WTC11 (cell line): ENCODE results near the gene KLC1. TPM values are rescaled to one million over a fixed set of nuclear protein-coding genes. Genes with fewer than 3 reads are reported as not detected.

Experiments used
- ATAC-seq: fragments of 200-7000 bp; cut with Tn5 transposase; 2 replicates; pipeline ENCODE4 v1.10.0; 2021; ENCODE audit warnings: mild to moderate bottlenecking, moderate library complexity
- CTCF ChIA-PET: fragments of 300-600 bp; sonication (Branson Sonifier 250); formaldehyde crosslinking; loops from one replicate; lab custom pipeline; 2021; ENCODE audit warnings: antibody characterized with exemption; lab: Charles Lee
- POLR2A ChIA-PET: fragments of 350-600 bp; sonication (Branson Sonifier 250); formaldehyde crosslinking; loops from one replicate; lab custom pipeline; 2021; ENCODE audit warnings: antibody characterized with exemption; lab: Charles Lee
- DNase-seq: peaks from one replicate; pipeline ENCODE4 v3.0.0; 2021; ENCODE audit warnings: low spot score
- H3K27ac Mint-ChIP-seq: 2 replicates; pipeline ENCODE4 v1.8.0; 2021; ENCODE audit warnings: mixed read lengths
- H3K27me3 Mint-ChIP-seq: 2 replicates; pipeline ENCODE4 v1.8.0; 2021; ENCODE audit warnings: low read depth, mild to moderate bottlenecking, moderate library complexity, mixed read lengths
- H3K36me3 Mint-ChIP-seq: 2 replicates; pipeline ENCODE4 v1.8.0; 2021; ENCODE audit warnings: mixed read lengths
- H3K4me1 Mint-ChIP-seq: 2 replicates; pipeline ENCODE4 v1.8.0; 2022; ENCODE audit warnings: mixed read lengths
- H3K4me3 Mint-ChIP-seq: 2 replicates; pipeline ENCODE4 v1.8.0; 2021; ENCODE audit warnings: mild to moderate bottlenecking, moderate library complexity, mixed read lengths
- H3K9me3 Mint-ChIP-seq: 2 replicates; pipeline ENCODE4 v1.8.0; 2021; ENCODE audit warnings: mixed read lengths
- CBFB ChIP-seq: sonication (generic); formaldehyde crosslinking; IDR thresholded peaks from 2 replicates; pipeline ENCODE4 v1.8.1; 2022; ENCODE audit warnings: mild to moderate bottlenecking, low read depth, missing genetic modification reagents
- CREM ChIP-seq: sonication (generic); formaldehyde crosslinking; IDR thresholded peaks from 2 replicates; pipeline ENCODE4 v1.8.1; 2022; ENCODE audit warnings: mild to moderate bottlenecking, missing genetic modification reagents, moderate library complexity
- FOXK1 ChIP-seq: sonication (generic); formaldehyde crosslinking; IDR thresholded peaks from 2 replicates; pipeline ENCODE4 v1.8.0; 2022; ENCODE audit warnings: mild to moderate bottlenecking, moderate library complexity, missing genetic modification reagents
- HMGA2 ChIP-seq: fragments of 250-450 bp; sonication (Bioruptor Pico); IDR thresholded peaks from 2 replicates; pipeline ENCODE4 v1.4.0; 2021; ENCODE audit warnings: mild to moderate bottlenecking, moderate library complexity
- MXD4 ChIP-seq: fragments of 250-450 bp; sonication (Bioruptor Pico); IDR thresholded peaks from 2 replicates; pipeline ENCODE4 v1.8.0; 2021; ENCODE audit warnings: mild to moderate bottlenecking, moderate library complexity, borderline replicate concordance
- RELA ChIP-seq: sonication (generic); formaldehyde crosslinking; IDR thresholded peaks from 2 replicates; pipeline ENCODE4 v1.8.1; 2022; ENCODE audit warnings: missing genetic modification reagents, mild to moderate bottlenecking, borderline replicate concordance
- total RNA-seq: library from RNA; stranded (reverse); gene quantifications from 3 replicates; pipeline ENCODE4 v1.2.3, GENCODE V29; 2021
- TF ChIP-seq, protein P1 (sequence below): sonication (generic); formaldehyde crosslinking; IDR thresholded peaks from 2 replicates; pipeline ENCODE4 v1.8.1; 2022; ENCODE audit warnings: low read depth, mild to moderate bottlenecking, moderate library complexity, missing genetic modification reagents, borderline replicate concordance
- TF ChIP-seq, protein P2 (sequence below): sonication (generic); formaldehyde crosslinking; IDR thresholded peaks from 2 replicates; pipeline ENCODE4 v1.8.0; 2022; ENCODE audit warnings: mild to moderate bottlenecking, missing genetic modification reagents
- TF ChIP-seq, protein P3 (sequence below): fragments of 250-450 bp; sonication (Bioruptor Pico); IDR thresholded peaks from 2 replicates; pipeline ENCODE4 v1.8.0; 2021; ENCODE audit warnings: mild to moderate bottlenecking
- TF ChIP-seq, protein P4 (sequence below): sonication (generic); formaldehyde crosslinking; IDR thresholded peaks from 2 replicates; pipeline ENCODE4 v1.8.1; 2022; ENCODE audit warnings: mild to moderate bottlenecking, missing genetic modification reagents, moderate library complexity, borderline replicate concordance
- TF ChIP-seq, protein P5 (sequence below): sonication (generic); formaldehyde crosslinking; IDR thresholded peaks from 2 replicates; pipeline ENCODE4 v1.8.0; 2022; ENCODE audit warnings: mild to moderate bottlenecking, missing genetic modification reagents
- TF ChIP-seq, protein P6 (sequence below): sonication (generic); formaldehyde crosslinking; IDR thresholded peaks from 2 replicates; pipeline ENCODE4 v1.8.0; 2023; ENCODE audit warnings: mild to moderate bottlenecking, missing genetic modification reagents
- TF ChIP-seq, protein P7 (sequence below): fragments of 250-450 bp; sonication (Bioruptor Pico); IDR thresholded peaks from 2 replicates; pipeline ENCODE4 v1.9.0; 2021; ENCODE audit warnings: moderate library complexity, mild to moderate bottlenecking, inconsistent platforms, borderline replicate concordance

Gene KLC1
- total RNA-seq, 1 experiment from 2014 or later = 171 TPM

DNA sequence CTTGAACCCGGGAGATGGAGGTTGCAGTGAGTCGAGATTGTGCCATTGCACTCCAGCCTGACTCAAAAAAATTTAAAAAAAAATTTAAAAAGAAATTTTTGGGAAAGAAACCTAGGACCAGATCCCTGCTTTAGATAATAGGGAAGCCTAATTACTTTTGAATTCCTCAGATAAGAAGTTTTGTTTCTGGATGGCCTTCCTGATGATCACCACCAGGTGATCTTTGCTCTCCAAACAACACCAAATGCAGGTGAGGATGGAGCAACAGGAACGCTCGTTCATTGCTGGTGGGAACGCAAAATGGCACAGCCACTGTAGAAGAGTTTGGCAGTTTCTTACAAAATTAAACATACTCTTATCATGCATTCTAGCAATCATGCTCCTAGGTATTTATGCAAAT, 28.5 kb upstream of the KLC1 start:
- Mint-ChIP-seq H3K36me3 (no peaks in the 10 kb centered on the region), H3K27me3 (peaks cover under 1% of the 10 kb centered on the region; the same call in 1 of the 2 replicates), H3K9me3 (no peaks in the 10 kb centered on the region), H3K4me1 (peaks cover under 1% of the 10 kb centered on the region; the same call in 1 of the 2 replicates), H3K27ac (no peak overlapping the region), H3K4me3 (no peak overlapping the region)
- no peak for ATAC-seq
- POLR2A ChIA-PET = no interaction called here
- CTCF ChIA-PET = interaction anchor here (1.1 kb wide), 1 partner anchor 208 kb away, joined by 3 read pairs; no protein-coding TSS in a partner anchor
- TF ChIP-seq, protein P1, sequence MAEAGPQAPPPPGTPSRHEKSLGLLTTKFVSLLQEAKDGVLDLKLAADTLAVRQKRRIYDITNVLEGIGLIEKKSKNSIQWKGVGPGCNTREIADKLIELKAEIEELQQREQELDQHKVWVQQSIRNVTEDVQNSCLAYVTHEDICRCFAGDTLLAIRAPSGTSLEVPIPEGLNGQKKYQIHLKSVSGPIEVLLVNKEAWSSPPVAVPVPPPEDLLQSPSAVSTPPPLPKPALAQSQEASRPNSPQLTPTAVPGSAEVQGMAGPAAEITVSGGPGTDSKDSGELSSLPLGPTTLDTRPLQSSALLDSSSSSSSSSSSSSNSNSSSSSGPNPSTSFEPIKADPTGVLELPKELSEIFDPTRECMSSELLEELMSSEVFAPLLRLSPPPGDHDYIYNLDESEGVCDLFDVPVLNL (CRISPR knock-in tag) = no peak
- TF ChIP-seq HMGA2 (no peak), RELA (CRISPR knock-in tag) (no peak), MXD4 (CRISPR knock-in tag) (no peak), CREM (CRISPR knock-in tag) (no peak), CBFB (CRISPR knock-in tag) (no peak)
- TF ChIP-seq, protein P2, sequence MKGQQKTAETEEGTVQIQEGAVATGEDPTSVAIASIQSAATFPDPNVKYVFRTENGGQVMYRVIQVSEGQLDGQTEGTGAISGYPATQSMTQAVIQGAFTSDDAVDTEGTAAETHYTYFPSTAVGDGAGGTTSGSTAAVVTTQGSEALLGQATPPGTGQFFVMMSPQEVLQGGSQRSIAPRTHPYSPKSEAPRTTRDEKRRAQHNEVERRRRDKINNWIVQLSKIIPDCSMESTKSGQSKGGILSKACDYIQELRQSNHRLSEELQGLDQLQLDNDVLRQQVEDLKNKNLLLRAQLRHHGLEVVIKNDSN (CRISPR knock-in tag) = no peak
- TF ChIP-seq, protein P3, sequence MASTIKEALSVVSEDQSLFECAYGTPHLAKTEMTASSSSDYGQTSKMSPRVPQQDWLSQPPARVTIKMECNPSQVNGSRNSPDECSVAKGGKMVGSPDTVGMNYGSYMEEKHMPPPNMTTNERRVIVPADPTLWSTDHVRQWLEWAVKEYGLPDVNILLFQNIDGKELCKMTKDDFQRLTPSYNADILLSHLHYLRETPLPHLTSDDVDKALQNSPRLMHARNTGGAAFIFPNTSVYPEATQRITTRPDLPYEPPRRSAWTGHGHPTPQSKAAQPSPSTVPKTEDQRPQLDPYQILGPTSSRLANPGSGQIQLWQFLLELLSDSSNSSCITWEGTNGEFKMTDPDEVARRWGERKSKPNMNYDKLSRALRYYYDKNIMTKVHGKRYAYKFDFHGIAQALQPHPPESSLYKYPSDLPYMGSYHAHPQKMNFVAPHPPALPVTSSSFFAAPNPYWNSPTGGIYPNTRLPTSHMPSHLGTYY = no peak
- TF ChIP-seq, protein P4, sequence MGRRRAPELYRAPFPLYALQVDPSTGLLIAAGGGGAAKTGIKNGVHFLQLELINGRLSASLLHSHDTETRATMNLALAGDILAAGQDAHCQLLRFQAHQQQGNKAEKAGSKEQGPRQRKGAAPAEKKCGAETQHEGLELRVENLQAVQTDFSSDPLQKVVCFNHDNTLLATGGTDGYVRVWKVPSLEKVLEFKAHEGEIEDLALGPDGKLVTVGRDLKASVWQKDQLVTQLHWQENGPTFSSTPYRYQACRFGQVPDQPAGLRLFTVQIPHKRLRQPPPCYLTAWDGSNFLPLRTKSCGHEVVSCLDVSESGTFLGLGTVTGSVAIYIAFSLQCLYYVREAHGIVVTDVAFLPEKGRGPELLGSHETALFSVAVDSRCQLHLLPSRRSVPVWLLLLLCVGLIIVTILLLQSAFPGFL (CRISPR knock-in tag) = no peak
- TF ChIP-seq, protein P5, sequence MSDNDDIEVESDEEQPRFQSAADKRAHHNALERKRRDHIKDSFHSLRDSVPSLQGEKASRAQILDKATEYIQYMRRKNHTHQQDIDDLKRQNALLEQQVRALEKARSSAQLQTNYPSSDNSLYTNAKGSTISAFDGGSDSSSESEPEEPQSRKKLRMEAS (CRISPR knock-in tag) = no peak
- TF ChIP-seq, protein P6, sequence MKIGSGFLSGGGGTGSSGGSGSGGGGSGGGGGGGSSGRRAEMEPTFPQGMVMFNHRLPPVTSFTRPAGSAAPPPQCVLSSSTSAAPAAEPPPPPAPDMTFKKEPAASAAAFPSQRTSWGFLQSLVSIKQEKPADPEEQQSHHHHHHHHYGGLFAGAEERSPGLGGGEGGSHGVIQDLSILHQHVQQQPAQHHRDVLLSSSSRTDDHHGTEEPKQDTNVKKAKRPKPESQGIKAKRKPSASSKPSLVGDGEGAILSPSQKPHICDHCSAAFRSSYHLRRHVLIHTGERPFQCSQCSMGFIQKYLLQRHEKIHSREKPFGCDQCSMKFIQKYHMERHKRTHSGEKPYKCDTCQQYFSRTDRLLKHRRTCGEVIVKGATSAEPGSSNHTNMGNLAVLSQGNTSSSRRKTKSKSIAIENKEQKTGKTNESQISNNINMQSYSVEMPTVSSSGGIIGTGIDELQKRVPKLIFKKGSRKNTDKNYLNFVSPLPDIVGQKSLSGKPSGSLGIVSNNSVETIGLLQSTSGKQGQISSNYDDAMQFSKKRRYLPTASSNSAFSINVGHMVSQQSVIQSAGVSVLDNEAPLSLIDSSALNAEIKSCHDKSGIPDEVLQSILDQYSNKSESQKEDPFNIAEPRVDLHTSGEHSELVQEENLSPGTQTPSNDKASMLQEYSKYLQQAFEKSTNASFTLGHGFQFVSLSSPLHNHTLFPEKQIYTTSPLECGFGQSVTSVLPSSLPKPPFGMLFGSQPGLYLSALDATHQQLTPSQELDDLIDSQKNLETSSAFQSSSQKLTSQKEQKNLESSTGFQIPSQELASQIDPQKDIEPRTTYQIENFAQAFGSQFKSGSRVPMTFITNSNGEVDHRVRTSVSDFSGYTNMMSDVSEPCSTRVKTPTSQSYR = no peak
- no peak for DNase-seq

DNA sequence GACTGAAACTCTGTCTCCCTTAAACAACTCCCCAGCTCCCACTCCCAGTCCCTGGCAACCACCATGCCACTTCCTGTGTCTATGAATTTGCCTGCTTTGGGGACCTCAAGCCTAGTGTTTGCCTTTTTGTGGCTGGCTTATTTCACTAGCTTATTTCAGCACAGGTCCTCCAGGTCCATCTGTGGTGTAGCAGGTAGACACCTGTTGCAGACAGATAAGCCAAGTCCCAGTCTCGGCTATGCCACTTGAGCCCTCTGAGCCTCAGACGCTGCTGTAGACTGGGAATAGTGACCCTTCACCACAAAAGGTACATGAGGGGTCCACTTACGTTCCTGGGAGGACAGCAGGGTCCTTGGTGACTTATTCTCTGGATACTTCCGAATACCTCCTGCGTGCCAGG, 24.4 kb upstream of the KLC1 start:
- ChIA-PET CTCF (interaction anchor here (0.6 to 1.3 kb wide), 2 partner anchors 104 to 275 kb away, joined by 4 to 5 read pairs; no protein-coding TSS in a partner anchor), POLR2A (no interaction called here)

More for the DNA sequence above, 24.4 kb upstream of the KLC1 start:
- no peak for DNase-seq
- no peaks in the 10 kb centered on the region for H3K9me3 Mint-ChIP-seq
- no peak overlapping the region for H3K4me3 Mint-ChIP-seq
- TF ChIP-seq FOXK1 (CRISPR knock-in tag) = no peak
- TF ChIP-seq, protein P7, sequence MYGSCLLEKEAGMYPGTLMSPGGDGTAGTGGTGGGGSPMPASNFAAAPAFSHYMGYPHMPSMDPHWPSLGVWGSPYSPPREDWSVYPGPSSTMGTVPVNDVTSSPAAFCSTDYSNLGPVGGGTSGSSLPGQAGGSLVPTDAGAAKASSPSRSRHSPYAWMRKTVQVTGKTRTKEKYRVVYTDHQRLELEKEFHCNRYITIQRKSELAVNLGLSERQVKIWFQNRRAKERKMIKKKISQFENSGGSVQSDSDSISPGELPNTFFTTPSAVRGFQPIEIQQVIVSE (CRISPR knock-in tag) = no peak
- H3K36me3 Mint-ChIP-seq = no peaks in the 10 kb centered on the region; the same call in 1 of the 2 replicates
- ATAC-seq = no peak
- peaks cover 14% of the 10 kb centered on the region for H3K4me1 Mint-ChIP-seq
- H3K27me3 Mint-ChIP-seq = peaks cover 28% of the 10 kb centered on the region
- H3K27ac Mint-ChIP-seq = no peak overlapping the region
